Caco-2 (cell line): Measurements from ENCODE around the gene NR6A1. TPM values are rescaled to one million over a fixed set of nuclear protein-coding genes. Genes with fewer than 3 reads are reported as not detected.

Source experiments
- BruUV-seq: library from RNA; stranded (reverse); fragments of 400-500 nt; replicated peaks from 2 replicates; lab custom pipeline; 2021; lab: Mats Ljungman, UMichigan
- CTCF ChIA-PET: fragments of 300-600 bp; sonication (Branson Sonifier 250); formaldehyde crosslinking; loops from one replicate; lab custom pipeline; 2022; ENCODE audit warnings: antibody characterized with exemption; lab: Charles Lee
- POLR2A ChIA-PET: fragments of 300-600 bp; sonication (Branson Sonifier 250); formaldehyde crosslinking; loops from one replicate; lab custom pipeline; 2022; ENCODE audit warnings: antibody characterized with exemption; lab: Charles Lee
- DNase-seq, 2 experiments: peaks; one replicate each; pipeline versions ENCODE4 v3.0.0 to v3.0.0-alpha.2; 2020 to 2022
- H3K27me3 ChIP-seq: replicated peaks from 2 replicates; pipeline ENCODE4 v1.6.0; 2011; ENCODE audit warnings: low read length; ENCODE audit not compliant: control insufficient read depth, insufficient read depth
- H3K36me3 ChIP-seq: 2 replicates; pipeline ENCODE4 v1.5.1; 2011; ENCODE audit warnings: low read length; ENCODE audit not compliant: control insufficient read depth, insufficient read depth
- H3K4me1 ChIP-seq: fragments of 250-450 bp; sonication (Bioruptor Pico); 2 replicates; pipeline ENCODE4 v1.5.1; 2020; ENCODE audit warnings: mild to moderate bottlenecking
- H3K4me3 ChIP-seq: 2 replicates; pipeline ENCODE4 v1.5.1; 2011; ENCODE audit warnings: low read depth, mild to moderate bottlenecking, control low read depth, low read length
- H3K9me3 ChIP-seq: fragments of 250-450 bp; sonication (Bioruptor Pico); 2 replicates; pipeline ENCODE4 v1.5.1; 2020; ENCODE audit warnings: mild to moderate bottlenecking, moderate library complexity
- H3K27ac Mint-ChIP-seq: one replicate; pipeline ENCODE4 v1.8.0; 2022; ENCODE audit warnings: mixed read lengths; ENCODE audit not compliant: unreplicated experiment
- H3K27me3 Mint-ChIP-seq: one replicate; pipeline ENCODE4 v1.8.0; 2022; ENCODE audit warnings: mixed read lengths; ENCODE audit not compliant: insufficient read depth, unreplicated experiment
- H3K36me3 Mint-ChIP-seq: one replicate; pipeline ENCODE4 v1.8.0; 2022; ENCODE audit warnings: mild to moderate bottlenecking, mixed read lengths; ENCODE audit not compliant: insufficient read depth, unreplicated experiment
- H3K4me1 Mint-ChIP-seq: one replicate; pipeline ENCODE4 v1.8.0; 2022; ENCODE audit warnings: low read depth, mixed read lengths; ENCODE audit not compliant: unreplicated experiment
- H3K4me3 Mint-ChIP-seq: one replicate; pipeline ENCODE4 v1.8.0; 2022; ENCODE audit warnings: mild to moderate bottlenecking, moderate library complexity, mixed read lengths; ENCODE audit not compliant: unreplicated experiment
- H3K9me3 Mint-ChIP-seq: one replicate; pipeline ENCODE4 v1.8.0; 2022; ENCODE audit warnings: mixed read lengths; ENCODE audit not compliant: unreplicated experiment
- CTCF ChIP-seq, 2 experiments: fragments of 200-600 bp in 1 of 2; IDR thresholded peaks; 1 replicate in 1 of 2; 2 replicates in 1 of 2; pipeline versions ENCODE4 v1.5.1 to v1.8.0; 2011 to 2022; ENCODE audit warnings: antibody characterized with exemption in 1 of 2, control low read depth in 1 of 2, inconsistent platforms in 1 of 2, low read depth in 1 of 2, low read length in 1 of 2, mild to moderate bottlenecking in 1 of 2, moderate library complexity in 1 of 2; ENCODE audit not compliant: insufficient read depth in 1 of 2, severe bottlenecking in 1 of 2, unreplicated experiment in 1 of 2
- intact Hi-C: fragments of 100-400 bp; cut with micrococcal nuclease; formaldehyde crosslinking; loops from one replicate; pipeline ENCODE4 v1.10.0; 2022; ENCODE audit not compliant: unreplicated experiment
- total RNA-seq: library from RNA; stranded (reverse); gene quantifications from 2 replicates; pipeline ENCODE4 v1.2.3, GENCODE V29; 2022

The NR6A1 gene
- total RNA-seq, 1 experiment from 2014 or later = 33.6 TPM

DNA sequence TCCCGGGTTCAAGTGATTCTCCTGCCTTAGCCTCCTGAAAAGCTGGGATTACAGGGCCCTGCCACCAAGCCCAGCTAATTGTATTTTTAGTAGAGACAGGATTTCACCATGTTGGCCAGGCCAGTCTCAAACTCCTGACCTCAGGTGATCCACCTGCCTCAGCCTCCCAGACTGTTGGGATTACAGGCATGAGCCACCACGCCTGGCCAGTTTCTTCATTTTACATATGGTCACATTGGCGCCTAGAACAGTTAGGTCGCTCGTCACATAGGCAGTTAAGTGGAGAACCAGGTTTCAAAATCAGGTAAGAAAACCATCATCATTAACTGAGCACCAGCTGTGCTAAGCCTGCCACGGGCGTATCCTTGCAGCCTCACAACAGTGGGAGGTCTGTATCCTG is 41.9 kb upstream of the NR6A1 start:
- Mint-ChIP-seq H3K27me3 (no peaks in the 10 kb centered on the region), H3K36me3 (peaks cover 4% of the 10 kb centered on the region), H3K9me3 (no peaks in the 10 kb centered on the region), H3K4me3 (no peak overlapping the region), H3K27ac (peak overlapping the region; percentile 86), H3K4me1 (peaks cover 33% of the 10 kb centered on the region)
- ChIA-PET CTCF (interaction anchor here (3.6 kb wide), 1 partner anchor 40 kb away, joined by 15 read pairs; the partner anchor contains the start of gene WDR38), POLR2A (interaction anchor here (0.7 kb wide), 1 partner anchor 894 kb away, joined by 4 read pairs; the partner anchor contains the start of gene MAPKAP1)
- intact Hi-C loops = no loop called here
- H3K4me3 ChIP-seq = no peak overlapping the region
- H3K36me3 ChIP-seq = no peaks in the 10 kb centered on the region
- BruUV-seq = no TSS peak
- DNase-seq = no peak
- no peaks in the 10 kb centered on the region for H3K9me3 ChIP-seq
- no peaks in the 10 kb centered on the region for H3K27me3 ChIP-seq
- peaks cover 38% of the 10 kb centered on the region for H3K4me1 ChIP-seq
- TF ChIP-seq CTCF (IDR thresholded peaks at IDR 0.05; ENCODE audit: insufficient read depth in 1 of 2, low read depth in 1 of 2, low read length in 1 of 2, severe bottlenecking in 1 of 2, unreplicated experiment in 1 of 2) = no peak

GRCh38 chr9:124812441-124812876 is 41.3 kb upstream of the NR6A1 start:
- Histone ChIP-seq H3K4me1 (peaks cover 34% of the 10 kb centered on the region), H3K36me3 (no peaks in the 10 kb centered on the region), H3K9me3 (no peaks in the 10 kb centered on the region), H3K27me3 (no peaks in the 10 kb centered on the region), H3K4me3 (no peak overlapping the region)
- no TSS peak for BruUV-seq
- ChIA-PET POLR2A (no interaction called here), CTCF (interaction anchor here (0.6 to 3.6 kb wide), 2 partner anchors 27 to 41 kb away, joined by 4 to 15 read pairs; partner anchors contain the start of gene WDR38)
- peaks cover 30% of the 10 kb centered on the region for H3K4me1 Mint-ChIP-seq
- peak; percentile 65 to 77 for DNase-seq
- H3K27me3 Mint-ChIP-seq = no peaks in the 10 kb centered on the region
- intact Hi-C loops = no loop called here
- H3K4me3 Mint-ChIP-seq = no peak overlapping the region
- TF ChIP-seq CTCF (IDR thresholded peaks at IDR 0.05; ENCODE audit: insufficient read depth in 1 of 2, low read depth in 1 of 2, low read length in 1 of 2, severe bottlenecking in 1 of 2, unreplicated experiment in 1 of 2) = no peak
- H3K27ac Mint-ChIP-seq = peak overlapping the region; percentile 86
- H3K36me3 Mint-ChIP-seq = peaks cover 4% of the 10 kb centered on the region
- no peaks in the 10 kb centered on the region for H3K9me3 Mint-ChIP-seq

DNA sequence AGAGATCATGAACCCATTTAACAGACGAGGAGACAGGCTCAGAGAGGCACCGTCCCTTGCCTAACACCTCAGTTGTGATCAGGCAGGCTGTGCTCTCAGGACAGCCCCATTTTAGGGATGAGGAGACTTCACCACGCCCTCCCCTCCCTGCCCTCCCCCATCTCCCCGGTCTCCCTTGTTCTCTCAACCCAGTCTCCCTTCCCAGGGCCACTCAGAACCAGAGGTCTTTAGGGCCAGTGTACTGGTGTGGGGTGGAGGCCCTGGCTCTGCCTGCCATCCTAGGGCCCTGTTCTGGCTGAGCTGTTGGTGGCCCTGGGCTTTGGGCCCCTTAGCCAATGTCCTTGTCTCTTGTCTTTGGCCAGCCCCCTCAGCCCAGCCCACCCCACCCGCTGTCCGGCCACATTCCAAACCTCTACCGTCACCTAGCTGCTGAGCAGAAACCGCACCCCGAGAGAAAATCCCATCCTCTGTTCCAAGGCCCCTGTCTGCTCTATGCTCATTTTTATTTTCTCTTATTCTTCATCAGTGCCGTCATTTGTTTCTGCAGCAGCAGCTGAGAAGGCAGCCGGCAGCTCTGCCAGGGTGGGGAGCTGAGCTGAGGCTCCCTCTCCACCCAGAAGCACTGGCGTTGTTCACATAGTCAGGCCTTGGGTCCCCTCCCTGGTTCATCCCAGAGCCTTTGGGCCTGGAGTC is 39.7 kb upstream of the NR6A1 start:
- H3K9me3 ChIP-seq = no peaks in the 10 kb centered on the region
- peak; percentile 67 to 82 for DNase-seq
- intact Hi-C loops = loop anchor here (1.0 kb wide), 1 partner anchor 37 kb away; no protein-coding TSS in a partner anchor
- Mint-ChIP-seq H3K4me1 (peaks cover 30% of the 10 kb centered on the region), H3K27ac (peak overlapping the region; percentile 86), H3K9me3 (no peaks in the 10 kb centered on the region), H3K4me3 (peak overlapping the region; percentile 22), H3K36me3 (peaks cover 4% of the 10 kb centered on the region), H3K27me3 (no peaks in the 10 kb centered on the region)
- TF ChIP-seq CTCF (IDR thresholded peaks at IDR 0.05; ENCODE audit: insufficient read depth in 1 of 2, low read depth in 1 of 2, low read length in 1 of 2, severe bottlenecking in 1 of 2, unreplicated experiment in 1 of 2) = no peak
- BruUV-seq = TSS peak; percentile 69
- H3K36me3 ChIP-seq = no peaks in the 10 kb centered on the region
- H3K4me3 ChIP-seq = no peak overlapping the region
- H3K4me1 ChIP-seq = peaks cover 34% of the 10 kb centered on the region
- ChIA-PET POLR2A (no interaction called here), CTCF (interaction anchor here (0.8 to 3.6 kb wide), 4 partner anchors 13 to 42 kb away, joined by 3 to 15 read pairs (median 7); partner anchors contain the start of genes NR6A1, OLFML2A and WDR38)
- no peaks in the 10 kb centered on the region for H3K27me3 ChIP-seq
